ENCODE data around the gene GNAT1.
A peak's percentile ranks its signal among the peaks of the same experiment; 100 is the strongest.

Gene GNAT1

DNA sequence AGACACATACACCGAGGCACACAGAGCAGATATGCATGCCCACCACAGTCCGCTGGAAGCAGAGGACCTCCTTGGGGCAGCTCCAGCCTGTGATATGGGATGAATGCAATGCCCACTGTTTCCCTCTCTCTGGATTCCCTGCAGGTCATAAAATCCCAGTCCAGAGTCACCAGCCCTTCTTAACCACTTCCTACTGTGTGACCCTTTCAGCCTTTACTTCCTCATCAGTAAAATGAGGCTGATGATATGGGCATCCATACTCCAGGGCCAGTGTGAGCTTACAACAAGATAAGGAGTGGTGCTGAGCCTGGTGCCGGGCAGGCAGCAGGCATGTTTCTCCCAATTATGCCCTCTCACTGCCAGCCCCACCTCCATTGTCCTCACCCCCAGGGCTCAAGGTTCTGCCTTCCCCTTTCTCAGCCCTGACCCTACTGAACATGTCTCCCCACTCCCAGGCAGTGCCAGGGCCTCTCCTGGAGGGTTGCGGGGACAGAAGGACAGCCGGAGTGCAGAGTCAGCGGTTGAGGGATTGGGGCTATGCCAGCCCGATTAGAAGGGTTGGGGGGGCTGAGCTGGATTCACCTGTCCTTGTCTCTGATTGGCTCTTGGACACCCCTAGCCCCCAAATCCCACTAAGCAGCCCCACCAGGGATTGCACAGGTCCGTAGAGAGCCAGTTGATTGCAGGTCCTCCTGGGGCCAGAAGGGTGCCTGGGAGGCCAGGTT, at the start of gene GNAT1:
GNAT1 (plus strand) TSS at position 675 of the 725 bp plus-strand sequence. CDS start 116 bp downstream, outside the sequence.
- DNase-seq (ENCODE audit: low read depth in 1 of 2, low spot score in 1 of 2) = no peak

- no peak for DNase-seq (ENCODE audit: low read depth in 1 of 2, low spot score in 1 of 2)
Measured at GRCh38 chr3:50146316-50146901, 45.0 kb upstream of the GNAT1 start.

DNA sequence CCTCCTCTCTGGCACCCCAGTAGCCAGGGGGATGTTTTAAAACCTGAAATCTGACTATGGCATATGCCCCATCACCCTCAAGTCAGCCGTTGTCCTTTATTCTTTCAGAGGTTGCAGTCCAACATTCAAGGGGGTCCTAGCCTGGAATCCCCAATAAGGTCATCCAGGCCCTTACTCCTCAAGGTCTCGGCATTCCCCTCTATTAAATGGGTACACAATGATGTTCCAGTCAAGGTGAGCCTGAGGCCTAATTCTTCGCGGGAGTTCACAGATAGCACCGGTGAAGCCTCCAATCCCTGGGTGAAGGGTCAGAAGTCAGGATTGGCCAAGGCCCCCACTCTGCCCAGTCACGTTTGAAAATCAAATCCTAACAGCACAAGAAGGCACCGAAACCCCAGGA, 44.4 kb upstream of the GNAT1 start:
- no peak for DNase-seq (ENCODE audit: low read depth in 1 of 2, low spot score in 1 of 2)

DNA sequence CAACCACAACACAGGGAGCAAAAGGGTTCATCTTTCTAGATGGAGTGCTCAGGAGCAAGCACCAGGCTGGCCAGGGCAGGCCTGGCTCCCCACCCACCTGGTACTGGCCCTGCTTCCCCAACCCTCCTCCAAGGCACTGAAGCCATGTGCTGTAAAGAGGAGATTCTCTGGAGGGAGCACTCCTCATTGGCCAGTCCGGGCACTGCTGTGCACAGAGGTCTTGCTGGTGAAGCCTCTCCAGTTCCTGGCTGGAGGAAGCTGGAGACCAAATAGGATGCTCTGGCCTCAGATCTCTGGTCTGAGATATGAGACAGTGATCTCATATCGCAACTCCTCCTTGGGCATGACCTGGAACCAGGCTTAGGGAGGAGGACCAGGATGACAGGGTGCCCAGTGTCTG, 44.0 kb upstream of the GNAT1 start:
- no peak for DNase-seq (ENCODE audit: low read depth in 1 of 2, low spot score in 1 of 2)

- no peak for DNase-seq (ENCODE audit: low read depth in 1 of 2, low spot score in 1 of 2)
Measured at GRCh38 chr3:50147861-50148260, 43.5 kb upstream of the GNAT1 start.

GRCh38 chr3:50150404-50150750, 41.0 kb upstream of the GNAT1 start:
- DNase-seq (ENCODE audit: low read depth in 1 of 2, low spot score in 1 of 2) = no peak

DNA sequence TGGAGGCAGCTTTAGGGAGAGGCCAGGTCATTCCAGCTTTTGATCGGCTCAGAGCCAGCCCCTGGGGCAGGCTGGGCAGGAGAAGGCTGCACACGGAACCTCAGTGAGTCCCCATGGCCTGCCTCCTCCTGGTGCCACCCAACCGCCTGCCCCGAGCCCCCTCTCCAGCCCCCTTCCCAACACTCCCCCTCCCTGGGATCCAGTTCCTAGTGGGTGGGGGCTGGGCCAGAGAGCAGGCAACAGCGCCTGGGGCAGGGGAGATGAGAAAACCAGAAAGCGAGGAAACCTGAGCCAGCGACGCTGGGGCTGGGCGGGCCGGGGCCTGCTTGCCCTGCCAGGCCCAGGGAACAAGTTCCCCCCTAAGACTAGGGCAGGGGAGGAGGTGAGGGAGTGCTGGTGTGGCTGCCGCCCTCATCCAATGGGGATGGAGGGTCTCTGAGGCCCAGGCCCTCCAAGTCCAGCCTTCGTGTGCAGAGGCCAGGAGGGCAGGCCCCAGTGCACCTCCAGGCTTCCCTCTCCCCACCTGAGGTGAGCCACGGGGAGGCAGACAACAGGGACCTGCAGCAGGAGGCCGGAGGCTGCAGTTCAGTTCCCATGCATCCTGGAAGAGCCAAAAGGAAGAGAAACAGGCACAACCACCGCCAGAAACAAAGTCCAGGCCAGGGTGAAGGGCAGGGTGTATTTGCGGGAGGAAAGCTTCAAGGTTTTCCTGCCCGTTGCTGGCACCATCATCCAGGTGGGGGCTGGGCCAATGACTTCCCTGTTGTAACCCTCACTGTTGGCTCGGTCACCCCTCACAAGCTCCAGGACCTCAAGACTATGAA, 40.3 kb upstream of the GNAT1 start:
- DNase-seq (ENCODE audit: low read depth in 1 of 2, low spot score in 1 of 2) = no peak

- DNase-seq (ENCODE audit: low read depth in 1 of 2, low spot score in 1 of 2) = no peak
Measured at GRCh38 chr3:50151728-50152127, 39.7 kb upstream of the GNAT1 start.

- no peak for DNase-seq (ENCODE audit: low read depth in 1 of 2, low spot score in 1 of 2)
Measured at GRCh38 chr3:50153782-50154475, 37.5 kb upstream of the GNAT1 start.

- DNase-seq (ENCODE audit: low read depth in 1 of 2, low spot score in 1 of 2) = no peak
Measured at GRCh38 chr3:50154476-50154839, 37.0 kb upstream of the GNAT1 start.

DNA sequence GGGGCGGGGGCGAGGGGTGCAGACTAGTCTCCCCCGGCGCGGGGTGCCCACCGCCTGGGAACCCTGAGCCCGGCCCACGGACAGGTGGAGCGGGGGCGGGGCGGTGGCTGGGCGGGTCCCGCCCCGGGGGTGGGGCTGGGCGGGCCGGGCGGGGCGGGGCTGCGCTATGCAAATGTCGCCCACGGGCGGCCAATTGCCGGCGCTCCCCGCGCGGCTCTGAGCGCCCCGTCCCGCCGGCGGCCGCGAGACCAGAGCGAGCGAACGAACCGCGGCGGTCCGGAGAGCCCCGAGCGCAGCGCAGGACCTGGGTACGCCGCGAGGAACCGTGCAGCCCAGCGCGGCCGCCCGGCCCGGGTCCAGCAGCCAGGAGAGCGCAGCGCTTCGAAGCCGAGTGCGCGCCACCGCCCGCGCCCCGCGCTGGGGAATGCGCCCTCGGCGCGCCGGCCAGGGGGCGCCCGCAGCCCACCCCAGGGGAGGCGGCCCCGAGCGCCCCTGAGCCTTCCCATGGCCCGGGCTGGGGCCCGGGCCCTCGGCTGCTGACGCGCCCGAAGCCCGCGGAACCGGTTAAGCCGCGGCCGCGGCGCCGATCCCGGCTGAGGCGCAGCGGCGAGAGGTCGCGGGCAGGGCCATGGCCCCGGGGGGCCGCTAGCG, 36.4 kb upstream of the GNAT1 start, which contains the start of gene SEMA3F:
SEMA3F (plus strand) TSS at position 485 of the 651 bp plus-strand sequence. CDS start 4,299 bp downstream, outside the sequence.
- DNase-seq (ENCODE audit: low read depth in 1 of 2, low spot score in 1 of 2) = peak; percentile 31 to 59

DNA sequence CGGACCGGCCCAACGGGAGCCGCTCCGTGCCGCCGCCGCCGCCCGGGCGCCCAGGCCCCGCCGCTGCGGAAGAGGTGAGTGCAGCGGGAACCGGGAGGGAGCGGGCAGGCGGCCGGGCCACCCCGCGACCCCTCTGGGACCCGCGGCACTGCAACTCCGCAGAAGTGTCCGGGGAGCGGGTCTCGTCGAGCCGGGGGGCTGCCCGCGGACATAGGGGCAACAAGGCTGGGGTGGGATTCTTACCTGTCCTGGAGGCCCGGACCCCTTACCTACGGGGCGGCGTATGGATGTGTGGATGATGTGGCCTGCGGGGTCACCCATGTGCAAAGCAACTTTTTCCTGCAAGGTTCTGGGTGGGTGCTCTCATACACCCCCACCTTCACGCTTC, 35.9 kb upstream of the GNAT1 start:
- no peak for DNase-seq (ENCODE audit: low read depth in 1 of 2, low spot score in 1 of 2)

- no peak for DNase-seq (ENCODE audit: low read depth in 1 of 2, low spot score in 1 of 2)
Measured at GRCh38 chr3:50155891-50156290, 35.5 kb upstream of the GNAT1 start.

DNA sequence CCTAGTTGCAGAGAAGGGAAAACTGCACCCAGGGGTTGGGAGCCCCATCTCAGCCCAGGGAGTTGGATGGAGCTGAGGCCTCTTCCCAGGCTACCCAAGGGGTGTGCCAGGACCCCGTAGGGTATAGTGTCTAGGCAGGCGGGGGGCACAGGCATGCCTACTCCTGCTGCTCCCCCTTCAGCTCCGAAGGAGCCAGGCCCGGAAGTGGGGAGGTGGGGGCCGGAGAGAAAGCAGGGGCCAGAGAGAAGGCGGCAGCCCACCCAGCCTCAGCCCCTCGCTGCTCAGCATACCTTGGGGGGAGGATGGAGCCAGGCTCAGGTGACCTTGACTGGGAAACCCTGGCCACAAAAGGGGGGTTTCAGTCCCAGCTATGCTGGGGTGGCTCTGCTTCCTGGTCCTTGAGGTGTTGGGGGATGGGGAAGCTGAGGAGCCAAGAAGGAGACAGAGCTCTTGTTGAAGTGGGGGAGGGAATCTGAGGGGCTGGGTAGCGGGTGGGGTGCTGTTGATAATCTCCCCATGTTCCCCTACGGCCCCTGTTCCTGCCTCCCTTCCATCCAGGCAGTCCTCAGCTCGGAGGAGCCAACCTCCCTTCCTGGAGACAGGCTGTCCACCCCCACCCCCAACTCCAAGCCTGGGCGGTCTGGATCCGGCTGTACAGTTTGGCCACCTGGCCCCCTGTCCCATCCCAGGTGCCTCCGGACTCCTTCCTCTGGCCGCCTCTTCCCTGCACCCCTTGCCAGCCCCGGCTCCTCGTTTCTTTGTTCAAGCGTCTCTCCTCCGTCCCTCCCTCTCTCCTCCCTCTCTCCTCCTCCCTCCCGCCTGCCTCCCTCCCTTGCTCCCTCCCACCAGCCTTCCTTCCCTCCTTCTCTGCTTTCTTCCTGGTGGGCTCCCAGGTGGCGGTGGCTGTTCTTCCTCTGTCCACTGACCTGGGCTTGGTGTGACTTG, 34.6 kb upstream of the GNAT1 start:
- DNase-seq (ENCODE audit: low read depth in 1 of 2, low spot score in 1 of 2) = no peak

DNA sequence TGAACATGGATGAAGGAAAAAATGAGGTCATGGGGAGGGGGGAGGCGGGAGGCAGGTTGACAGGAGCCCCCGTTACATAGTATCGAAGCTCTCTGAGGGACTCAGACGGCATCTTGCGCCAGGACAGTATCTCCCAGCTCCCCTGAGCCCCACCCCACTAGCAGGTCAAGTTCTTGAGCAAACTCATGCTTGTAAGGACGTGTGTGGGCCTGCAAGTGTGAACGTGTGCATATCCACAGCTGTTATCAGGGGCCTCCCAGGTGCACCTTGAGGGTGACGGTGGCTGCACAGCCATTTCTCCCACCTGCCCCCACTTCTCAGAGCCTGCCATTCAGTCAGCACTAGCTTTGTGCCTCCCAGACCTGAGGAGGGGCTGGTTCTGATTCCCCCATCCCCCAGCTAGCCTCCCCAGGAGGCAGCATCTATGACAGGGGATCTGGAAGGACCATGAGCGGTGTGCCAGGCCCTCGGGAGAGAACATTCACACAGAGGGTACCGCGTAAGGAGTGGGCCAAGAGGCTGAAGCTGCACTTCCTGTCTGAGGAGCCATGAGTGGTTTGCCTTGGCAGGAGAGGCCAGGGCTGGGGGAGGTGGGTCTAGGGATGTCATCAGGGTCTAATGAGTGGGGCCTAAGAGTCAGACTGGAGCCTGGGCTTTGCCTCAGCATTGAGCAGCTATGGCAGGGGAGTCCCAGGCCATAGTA, 33.4 kb upstream of the GNAT1 start:
- DNase-seq (ENCODE audit: low read depth in 1 of 2, low spot score in 1 of 2) = no peak

DNA sequence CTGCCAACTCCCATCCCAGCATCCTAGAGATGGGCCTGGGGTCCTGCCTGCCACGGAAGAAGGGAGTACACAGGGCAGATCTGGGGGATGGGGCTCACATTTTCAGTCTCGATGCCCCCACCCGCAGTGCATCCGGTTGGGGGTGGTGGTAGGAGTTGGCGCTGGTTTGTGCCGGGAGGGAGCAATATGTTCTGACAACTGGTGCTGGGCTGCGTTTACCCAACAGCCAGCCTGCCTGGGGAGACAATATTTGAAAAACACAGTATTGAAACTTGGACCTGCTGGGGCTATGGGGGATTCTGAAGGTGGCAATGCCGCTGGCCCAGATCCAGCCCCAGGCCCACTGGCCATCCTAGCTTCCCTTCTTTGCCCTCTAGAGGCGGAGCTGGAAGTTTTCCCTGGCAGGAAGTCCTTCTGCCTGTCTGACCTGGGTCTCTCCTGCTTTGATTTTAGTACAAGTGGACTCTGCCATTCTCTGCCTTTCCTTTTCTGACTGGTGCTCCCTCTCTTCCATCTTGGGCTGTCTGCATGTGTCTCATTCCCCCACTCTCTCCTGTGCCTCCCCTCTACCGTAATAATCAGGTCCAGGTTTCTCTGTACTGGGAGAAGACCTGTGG, 32.8 kb upstream of the GNAT1 start:
- DNase-seq (ENCODE audit: low read depth in 1 of 2, low spot score in 1 of 2) = no peak

DNA sequence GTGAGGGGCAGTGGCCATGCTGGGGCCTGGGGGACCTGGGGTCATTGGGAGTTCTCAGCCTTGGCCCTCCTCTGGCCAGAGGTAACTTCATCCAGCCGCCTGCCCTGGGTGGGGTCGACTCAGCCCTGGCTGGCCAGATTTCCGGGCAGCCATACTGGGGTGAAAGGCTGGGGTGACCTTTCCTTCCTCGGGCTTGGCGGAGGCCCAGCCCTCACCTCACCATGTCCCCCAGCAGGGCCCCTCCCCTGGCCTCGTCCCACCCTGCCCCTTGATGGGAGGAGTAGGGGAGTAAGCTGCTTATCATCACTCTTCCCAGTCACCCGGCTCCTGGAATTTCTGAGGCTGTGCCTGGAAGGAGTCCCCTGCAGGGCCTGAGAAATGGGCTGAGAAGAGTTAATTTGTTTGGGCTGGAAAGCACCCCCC, 30.8 kb upstream of the GNAT1 start:
- DNase-seq (ENCODE audit: low read depth in 1 of 2, low spot score in 1 of 2) = no peak

GRCh38 chr3:50161320-50161719, 30.1 kb upstream of the GNAT1 start:
- DNase-seq (ENCODE audit: low read depth in 1 of 2, low spot score in 1 of 2) = no peak
